Glomerular endothelial cell (primary cell): ENCODE measurements around the gene SLC12A4. TPM values are rescaled to one million over a fixed set of nuclear protein-coding genes. Genes with fewer than 3 reads are reported as not detected.
"Not testable (repeated sequence)": the region's sequence is repeated elsewhere in the genome, so short reads cannot be mapped to it uniquely, and the experiment has no call there.

Experiments
- DNase-seq: peaks from one replicate; pipeline ENCODE4 v3.0.0-alpha.2; 2011; ENCODE audit warnings: low read depth, low spot score; ENCODE audit errors: extremely low read depth
- total RNA-seq: library from RNA; depleted of rRNA; stranded (reverse); fragments of >200 nt; gene quantifications from 2 replicates; pipeline ENCODE4 v1.2.3, GENCODE V29; 2015

The SLC12A4 gene
- total RNA-seq, 1 donor from 2014 or later: 99.8 TPM

DNA sequence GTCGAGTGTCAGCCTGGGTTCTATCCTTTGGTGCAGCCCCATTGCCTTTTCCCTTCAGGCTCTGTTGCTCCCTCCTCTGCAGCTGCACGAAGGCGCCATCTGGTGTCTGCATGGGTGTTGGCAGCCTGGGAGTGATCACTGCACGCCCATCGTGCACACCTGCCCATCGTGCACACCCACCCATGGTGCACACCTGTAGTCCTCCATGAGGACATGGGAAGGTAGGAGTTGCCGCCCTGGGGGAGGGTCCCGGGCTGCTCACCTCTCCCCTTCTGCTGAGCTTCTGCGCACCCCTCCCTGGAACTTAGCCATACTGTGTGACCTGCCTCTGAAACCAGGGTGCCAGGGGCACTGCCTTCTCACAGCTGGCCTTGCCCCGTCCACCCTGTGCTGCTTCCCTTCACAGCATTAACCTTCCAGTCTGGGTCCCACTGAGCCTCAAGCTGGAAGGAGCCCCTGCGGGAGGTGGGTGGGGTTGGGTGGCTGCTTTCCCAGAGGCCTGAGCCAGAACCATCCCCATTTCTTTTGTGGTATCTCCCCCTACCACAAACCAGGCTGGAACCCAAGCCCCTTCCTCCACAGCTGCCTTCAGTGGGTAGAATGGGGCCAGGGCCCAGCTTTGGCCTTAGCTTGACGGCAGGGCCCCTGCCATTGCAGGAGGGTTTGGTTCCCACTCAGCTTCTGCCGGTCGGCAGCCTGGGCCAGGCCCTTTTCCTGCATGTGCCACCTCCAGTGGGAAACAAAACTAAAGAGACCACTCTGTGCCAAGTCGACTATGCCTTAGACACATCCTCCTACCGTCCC is 39.7 kb downstream of the SLC12A4 start:
- DNase-seq: no peak

DNA sequence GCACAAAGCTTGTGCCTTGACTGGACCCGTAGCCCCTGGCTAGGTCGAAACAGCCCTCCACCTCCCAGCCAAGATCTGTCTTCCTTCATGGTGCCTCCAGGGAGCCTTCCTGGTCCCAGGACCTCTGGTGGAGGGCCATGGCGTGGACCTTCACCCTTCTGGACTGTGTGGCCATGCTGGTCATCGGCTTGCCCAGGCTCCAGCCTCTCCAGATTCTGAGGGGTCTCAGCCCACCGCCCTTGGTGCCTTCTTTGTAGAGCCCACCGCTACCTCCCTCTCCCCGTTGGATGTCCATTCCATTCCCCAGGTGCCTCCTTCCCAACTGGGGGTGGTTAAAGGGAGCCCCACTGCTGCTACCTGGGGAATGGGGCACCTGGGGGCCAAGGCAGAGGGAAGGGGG is 40.3 kb downstream of the SLC12A4 start:
- DNase-seq: no peak

DNA sequence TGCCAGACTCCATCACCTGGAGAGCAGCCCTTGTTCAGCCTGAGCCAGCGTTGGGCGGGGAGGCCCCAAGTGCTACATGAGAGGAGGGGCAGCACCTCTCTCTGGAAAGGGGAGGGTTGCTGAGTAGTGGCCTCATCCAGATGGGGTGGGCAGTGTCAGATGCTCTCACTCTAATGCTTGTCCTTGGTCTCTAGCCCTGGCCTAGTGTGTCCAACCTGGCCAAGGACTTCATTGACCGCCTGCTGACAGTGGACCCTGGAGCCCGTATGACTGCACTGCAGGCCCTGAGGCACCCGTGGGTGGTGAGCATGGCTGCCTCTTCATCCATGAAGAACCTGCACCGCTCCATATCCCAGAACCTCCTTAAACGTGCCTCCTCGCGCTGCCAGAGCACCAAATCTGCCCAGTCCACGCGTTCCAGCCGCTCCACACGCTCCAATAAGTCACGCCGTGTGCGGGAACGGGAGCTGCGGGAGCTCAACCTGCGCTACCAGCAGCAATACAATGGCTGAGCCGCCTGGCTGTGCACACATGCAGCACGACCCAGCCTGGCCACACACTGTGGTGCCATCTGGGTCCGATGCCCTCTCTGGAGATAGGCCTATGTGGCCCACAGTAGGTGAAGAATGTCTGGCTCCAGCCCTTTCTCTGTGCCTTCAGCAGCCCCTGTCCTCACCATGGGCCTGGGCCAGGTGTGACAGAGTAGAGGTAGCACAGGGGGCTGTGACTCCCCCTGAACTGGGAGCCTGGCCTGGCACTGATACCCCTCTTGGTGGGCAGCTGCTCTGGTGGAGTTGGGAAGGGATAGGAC is 41.1 kb downstream of the SLC12A4 start:
- DNase-seq: no peak

- peak; percentile 39 for DNase-seq
These were observed 42.2 kb downstream of the SLC12A4 start for GRCh38 chr16:67926181-67926750.

GRCh38 chr16:67924140-67924906 is 44.1 kb downstream of the SLC12A4 start:
- DNase-seq: no peak

DNA sequence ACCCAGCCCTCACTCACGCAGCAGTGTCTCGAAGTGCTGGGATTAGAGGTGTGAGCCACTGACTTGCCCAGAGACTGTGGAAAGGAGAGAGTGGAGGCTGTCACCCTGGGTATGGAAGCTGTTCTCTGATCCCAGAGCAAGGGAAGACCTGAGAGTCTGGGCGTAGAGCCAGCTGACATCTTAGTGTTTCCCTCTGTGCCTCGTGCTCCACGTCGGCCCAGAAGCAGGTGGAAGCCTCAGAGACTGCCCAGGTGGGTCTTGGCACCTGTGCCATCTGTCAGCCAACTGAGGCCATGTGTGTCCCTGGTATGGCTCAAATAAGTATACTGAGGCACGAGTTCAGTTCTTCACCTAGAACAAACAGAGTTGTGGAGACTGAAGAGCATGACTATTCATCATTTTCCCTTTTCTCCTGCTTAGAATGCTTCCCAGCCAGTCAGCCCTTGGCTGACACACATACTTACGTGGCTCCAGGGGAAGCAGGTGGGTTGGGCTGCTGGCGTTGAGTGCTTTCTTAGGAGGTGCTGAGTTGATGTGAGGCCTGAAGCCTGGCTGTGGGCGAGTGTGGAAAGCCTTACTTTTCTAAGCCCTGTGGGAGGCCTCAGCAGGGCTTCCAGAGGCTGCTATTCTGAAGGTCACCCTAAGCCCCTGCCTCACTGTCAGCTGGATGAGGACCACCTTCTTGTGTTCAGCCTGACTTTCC is 44.9 kb downstream of the SLC12A4 start:
- DNase-seq: no peak

- no peak for DNase-seq
These were observed 45.7 kb downstream of the SLC12A4 start for GRCh38 chr16:67922740-67923139.

GRCh38 chr16:67922221-67922620 is 46.2 kb downstream of the SLC12A4 start:
- no peak for DNase-seq

- no peak for DNase-seq
These were observed 48.7 kb downstream of the SLC12A4 start for GRCh38 chr16:67919622-67920221.

GRCh38 chr16:67917852-67918236 is 50.6 kb downstream of the SLC12A4 start:
- no peak for DNase-seq

DNA sequence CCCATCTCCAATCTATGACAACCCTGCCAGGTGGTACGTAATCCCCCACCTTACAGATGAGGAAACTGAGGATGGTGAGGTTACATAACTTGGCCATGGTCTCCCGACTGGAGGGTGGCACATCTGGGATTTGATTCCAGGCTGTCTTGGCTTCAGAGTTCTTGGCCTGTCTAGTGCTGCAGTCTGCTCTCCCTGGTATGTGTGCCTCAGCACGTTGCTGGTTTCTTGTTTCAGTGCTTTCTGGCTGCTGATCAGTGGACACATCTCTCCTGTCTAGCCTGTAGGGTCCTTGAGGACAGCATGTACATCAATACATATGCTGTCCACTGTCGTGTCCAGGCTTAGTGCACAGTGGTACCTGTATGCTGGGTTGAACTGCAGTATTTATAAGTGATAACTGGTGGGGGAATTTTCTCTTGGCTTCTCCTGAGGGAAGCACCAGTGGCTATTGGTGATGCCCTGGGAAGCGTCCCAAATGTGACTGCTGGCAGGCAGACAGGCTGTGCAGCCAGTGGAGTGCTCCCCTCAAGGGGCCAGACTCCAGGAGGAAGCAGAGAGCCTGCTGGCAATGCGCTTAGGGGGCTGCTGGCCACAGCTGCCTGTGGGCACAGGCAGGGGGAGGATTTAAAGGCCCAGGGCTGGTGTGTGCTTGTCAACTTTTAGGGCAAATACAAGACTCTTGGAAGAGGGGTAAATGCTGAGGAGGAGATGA is 51.1 kb downstream of the SLC12A4 start:
- no peak for DNase-seq

DNA sequence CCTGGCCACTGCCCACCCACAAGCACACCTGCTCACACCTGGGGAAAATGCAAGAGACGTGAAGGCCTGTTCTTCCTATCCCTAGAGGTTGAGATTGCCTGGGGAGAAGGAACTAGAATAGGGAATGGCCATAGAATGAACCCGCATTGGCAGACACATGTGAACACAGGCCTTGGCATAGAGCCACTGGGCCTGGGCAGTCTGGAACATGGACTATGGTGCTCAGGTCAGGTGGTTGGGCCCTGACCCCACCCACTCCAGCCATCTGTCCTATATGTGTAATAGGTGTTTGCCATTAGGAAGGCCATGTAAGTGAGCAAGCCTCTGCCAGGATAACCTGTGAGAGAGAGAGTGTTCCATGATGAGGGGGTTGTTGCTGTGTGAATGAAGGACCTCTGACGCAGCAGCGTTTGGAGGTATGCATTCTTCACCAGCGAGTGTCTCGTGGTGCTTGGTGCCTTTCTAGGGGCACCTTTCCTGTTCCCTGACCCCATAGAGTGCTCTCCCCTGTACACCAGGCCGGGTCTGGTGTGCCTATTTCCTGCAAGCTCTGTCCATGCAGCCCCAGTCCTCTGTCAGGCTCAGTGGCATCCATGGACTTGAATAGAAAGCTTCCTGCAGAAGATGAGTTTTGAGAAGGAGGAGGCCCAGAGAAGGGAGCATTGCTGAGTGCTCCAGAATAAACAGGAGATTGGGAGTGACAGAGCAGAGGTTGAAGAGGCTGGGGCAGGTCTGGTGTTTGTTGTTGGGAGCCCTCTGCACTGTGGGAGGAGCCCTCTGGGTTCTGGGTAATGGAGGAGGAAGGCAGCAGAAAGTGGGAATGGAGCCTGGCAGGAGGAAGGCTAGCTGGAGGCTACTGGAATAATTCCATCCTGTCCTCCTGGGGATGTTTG is 52.4 kb downstream of the SLC12A4 start:
- no peak for DNase-seq

DNA sequence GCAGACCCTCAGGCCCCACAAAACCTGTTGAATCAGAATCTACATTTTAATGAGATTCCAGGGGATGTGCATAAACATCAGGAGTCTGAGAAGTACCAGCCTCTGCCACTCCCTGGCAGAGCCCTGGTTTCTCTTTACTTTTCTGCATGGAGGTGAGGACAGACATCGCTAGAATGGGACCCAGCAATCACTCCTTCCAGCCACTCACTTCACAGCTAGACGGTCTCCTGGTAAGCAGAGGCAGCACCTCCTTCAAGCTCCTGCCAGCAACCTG is 53.0 kb downstream of the SLC12A4 start:
- DNase-seq: not testable (repeated sequence)

DNA sequence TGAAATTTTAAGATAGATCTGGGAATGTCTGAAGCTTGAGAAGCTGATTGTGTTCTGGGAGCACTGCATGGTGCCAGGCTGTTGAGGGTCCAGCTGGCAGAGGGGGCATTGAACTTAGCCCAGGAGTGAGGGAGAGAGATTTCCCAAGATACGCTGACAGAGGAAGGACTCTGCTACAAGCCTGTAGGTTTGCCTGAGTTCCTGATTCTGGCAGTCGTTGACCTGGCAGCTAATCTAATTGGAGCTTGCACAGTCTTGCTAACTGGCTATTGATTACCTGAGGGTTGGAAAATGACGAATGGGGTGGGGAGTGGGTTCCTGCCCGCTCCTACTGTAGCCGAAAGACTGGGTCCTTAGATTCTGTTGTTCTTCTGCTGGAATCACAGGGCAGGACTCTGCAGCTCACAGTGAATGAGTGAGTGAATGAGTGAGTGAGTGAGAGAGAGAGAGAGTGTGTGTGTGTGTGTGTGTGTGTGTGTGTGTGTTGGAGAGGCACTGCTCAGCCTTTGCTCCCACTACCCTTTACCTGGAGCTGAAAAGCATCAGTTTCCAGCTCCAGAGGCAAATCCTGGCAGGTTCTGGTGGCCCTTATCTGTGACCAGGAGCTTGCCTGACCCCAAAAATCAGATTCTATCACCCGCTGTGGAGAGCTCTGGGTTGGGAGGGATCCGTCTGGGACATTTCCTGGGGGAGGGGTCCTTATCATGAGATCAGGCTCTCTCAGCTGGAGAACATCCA is 53.5 kb downstream of the SLC12A4 start:
- DNase-seq: no peak

DNA sequence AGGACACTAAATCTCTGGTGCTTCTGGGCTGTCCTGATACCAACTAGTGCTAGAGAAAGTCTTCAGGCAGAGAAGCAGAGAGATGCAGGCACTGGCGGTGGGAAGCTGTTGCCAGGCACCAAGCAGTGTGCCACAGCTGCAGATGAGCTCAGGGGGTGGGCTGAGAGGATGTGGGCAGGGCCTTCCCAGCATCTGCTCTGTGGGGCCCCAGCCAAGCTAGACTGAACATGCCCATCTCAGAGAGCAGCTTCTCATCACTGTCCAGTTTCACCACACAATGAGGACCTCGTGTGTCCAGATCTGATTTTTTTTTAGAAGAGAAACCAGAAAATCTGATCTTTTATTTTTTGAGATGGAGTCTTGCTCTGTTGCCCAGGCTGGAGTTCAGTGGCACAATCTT is 58.3 kb downstream of the SLC12A4 start:
- no peak for DNase-seq

GRCh38 chr16:67909056-67909742 is 59.2 kb downstream of the SLC12A4 start:
- no peak for DNase-seq
